Retina (tissue), 1 donor: ENCODE results near the gene THOC5.
A peak's percentile ranks its signal among the peaks of the same experiment; 100 is the strongest.
"Not testable (repeated sequence)": the region's sequence is repeated elsewhere in the genome, so short reads cannot be mapped to it uniquely, and the experiment has no call there.

Experiments
- DNase-seq: peaks from one replicate; pipeline ENCODE4 v3.0.0-alpha.2; 2016

The THOC5 gene

DNA sequence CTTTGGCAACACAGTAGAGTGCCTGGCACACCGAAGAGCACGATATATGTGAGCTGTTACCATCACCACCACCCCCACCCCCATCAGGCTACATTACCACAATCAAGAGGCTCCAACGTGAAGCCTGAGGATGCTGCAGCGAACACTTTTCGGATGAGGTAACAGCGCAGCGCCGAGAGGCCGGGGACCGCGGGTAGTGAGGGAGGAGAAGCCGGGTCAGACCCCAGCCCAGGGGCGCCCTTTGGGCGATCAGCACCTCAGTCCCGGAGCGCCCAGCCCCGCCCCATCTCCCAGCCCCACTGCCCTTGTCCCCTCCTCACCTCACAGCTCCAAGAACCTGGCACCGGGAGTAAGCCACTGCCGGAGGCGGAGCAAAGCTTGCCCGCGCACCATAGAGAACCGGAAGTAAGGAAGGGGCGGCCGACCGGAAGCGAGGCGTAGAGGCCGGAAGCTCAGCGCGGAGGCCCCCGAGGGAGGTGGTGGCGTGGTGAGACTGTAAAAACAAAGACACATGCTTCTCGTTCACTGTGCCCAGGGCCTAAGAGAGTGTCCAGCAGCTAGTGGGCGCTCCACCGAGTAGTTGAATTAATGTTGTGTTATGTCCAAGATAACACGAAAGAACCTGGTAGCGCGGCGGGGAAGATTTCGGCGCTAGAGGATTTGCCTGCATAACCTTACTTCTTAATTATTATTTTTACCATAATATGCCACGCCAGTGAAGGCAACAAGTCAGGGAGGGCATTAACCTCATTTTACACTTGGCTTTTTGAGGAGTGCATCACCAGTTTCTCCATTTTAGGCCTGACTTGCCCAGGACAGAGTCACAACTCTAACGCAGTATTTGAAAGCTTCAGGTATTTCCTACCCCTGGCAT is at the start of gene THOC5:
THOC5 (minus strand) TSS at position 407 of the 874 bp plus-strand sequence. CDS start 4,610 bp downstream, outside the sequence.
- DNase-seq = peak; percentile 96

DNA sequence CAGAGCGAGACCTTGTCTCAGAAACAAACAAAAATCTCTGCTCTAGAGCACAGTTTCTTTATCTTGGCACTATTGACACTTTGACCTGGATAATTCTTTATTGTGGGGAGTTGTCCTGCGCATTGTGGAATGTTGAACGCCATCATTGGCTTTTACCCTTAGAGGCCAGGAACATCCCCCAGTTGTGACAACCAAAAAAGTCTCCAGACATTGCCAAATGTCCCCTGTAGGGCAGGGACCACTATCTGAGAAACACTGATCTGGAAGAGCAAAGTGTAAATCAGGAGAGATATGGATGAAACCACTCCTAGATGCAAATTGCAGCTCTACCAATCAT is 45.1 kb upstream of the THOC5 start:
- DNase-seq = no peak

DNA sequence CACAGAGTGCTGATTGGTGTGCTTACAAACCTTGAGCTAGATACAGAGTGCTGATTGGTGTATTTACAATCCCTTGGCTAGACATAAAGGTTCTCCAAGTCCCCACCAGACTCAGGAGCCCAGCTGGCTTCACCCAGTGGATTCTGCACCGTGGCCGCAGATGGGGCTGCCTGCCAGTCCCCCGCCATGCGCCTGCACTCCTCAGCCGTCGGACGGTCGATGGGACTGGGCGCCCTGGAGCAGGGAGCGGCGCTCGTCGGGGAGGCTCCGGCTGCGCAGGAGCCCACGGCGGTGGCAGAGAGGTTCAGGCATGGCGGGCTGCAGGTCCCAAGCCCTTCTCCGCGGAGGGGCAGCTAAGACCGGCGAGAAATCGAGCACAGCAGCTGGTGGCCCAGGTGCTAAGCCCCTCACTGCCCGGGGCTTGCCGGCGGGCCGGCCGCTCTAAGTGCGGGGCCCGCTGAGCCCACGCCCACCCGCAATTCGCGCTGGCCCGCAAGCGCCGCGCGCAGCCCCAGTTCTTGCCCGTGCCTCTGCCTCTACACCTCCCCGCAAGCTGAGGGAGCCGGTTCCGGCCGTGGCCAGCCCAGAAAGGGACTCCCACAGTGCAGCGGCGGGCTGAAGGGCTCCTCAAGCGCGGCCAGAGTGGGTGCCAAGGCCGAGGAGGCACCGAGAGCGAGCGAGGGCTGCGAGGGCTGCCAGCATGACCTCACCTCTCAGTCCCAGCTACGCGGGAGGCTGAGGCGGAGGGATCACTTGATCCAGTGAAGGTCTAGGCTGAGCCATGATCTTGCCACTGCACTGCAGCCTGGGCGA is 44.5 kb upstream of the THOC5 start:
- not testable (repeated sequence) for DNase-seq

DNA sequence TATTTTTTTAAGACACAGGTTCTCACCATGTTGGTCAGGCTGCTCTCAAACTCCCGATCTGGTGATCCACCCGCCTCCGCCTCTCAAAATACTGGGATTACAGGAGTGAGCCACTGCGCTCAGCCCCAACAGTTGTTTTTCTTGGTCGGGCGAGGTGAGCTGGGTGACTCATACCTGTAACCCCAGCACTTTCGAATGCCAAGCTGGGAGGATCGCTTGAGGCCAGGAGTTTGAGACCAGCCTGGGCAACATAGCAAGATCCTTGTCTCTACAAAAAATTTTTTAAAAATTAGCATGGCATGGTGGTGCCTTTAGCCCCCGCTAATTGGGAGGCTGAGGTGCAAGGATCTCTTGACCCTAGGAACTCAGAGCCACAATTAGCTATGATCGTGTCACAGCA is 42.9 kb upstream of the THOC5 start:
- no peak for DNase-seq

DNA sequence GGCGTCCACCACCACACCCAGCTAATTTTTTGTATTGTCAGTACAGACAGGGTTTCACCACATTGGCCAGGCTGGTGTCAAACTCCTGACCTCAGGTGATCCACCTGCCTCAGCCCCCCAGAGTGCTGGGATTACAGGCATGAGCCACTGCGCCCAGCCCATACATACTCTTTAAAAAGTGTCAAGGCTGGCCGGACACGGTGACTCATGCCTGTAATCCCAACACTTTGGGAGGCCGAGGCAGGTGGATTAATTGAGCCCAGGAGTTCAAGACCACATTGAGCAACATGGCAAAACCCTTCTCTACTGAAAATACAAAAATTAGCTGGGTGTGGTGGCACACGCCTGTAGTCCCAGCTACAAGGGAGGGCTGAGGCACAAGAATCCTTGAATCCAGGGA is 40.9 kb upstream of the THOC5 start:
- DNase-seq = not testable (repeated sequence)

DNA sequence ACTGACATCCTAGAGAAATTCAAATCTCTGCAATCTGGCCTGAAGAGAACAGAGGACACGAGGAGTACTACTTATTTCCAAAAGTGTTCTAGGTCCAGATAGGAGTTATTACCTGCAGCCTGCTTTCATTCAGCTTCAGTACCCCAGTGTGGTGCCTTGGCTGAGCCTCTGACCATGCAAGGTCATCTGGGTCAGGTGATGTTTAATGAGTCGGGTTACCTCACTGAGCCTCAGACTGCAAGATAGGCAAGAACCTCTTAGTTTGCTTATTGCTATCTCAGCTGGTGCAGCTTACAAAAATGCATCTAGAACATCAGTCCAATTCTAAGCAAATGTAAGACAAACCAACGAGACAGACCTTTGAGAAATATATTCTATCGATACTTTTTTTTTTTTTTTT is 40.4 kb upstream of the THOC5 start:
- DNase-seq = no peak

DNA sequence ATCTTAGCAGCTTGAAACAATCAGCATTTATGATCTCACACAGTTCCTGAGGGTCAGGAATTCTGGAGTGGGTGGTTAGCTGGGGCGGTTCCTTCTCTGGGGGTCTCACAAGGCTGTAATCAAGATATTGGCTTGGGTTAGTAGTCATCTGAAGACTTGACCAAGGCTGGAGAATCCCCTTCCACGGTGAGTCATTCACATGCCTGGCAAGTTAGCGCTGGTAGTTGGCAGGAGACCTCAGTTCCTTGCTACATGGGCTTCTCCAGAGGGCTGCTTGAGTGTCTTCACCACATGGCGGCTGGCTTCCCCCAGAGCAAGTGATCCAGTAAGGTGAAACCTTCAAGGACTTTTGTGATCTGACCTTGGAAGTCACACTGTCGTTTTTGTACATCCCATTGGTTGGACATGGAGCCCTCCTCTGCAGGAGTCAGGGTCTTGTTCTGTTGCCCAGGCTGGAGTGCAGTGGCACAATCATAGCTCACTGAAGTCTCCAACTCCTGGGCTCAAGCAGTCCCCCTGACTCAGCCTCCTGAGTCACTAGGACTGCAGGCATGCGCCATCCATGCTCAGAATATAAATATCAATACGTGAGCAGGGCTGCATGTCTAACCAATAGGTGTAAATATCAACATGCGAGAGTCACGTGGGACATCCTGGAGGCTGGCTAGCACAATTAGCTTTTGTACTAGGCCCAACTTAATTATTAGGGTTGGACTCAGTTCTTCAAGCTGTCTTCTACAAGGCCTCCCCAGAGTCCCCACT is 34.6 kb upstream of the THOC5 start:
- DNase-seq = no peak

DNA sequence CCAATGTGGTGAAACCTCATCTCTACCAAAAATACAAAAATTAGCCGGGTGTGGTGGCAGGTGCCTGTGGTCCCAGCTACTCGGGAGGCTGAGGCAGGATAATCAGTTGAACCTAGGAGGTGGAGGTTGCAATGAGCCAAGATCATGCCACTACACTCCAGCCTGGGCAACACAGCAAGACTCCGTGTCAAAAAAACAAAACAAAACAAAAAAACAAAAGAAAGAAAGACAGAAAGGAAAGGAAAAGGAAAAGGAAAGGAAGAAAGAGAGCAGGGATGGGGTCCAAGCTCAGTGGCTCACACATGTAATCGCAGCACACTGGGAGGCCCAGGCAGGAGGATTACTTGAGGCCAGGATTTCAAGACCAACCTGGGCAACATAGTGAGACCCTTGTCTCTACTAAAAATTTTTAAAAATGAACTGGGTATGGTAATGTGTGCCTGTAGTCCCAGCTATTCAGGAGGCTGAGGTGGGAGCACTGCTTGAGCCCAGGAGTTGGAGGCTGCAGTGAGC is 32.7 kb upstream of the THOC5 start:
- DNase-seq = not testable (repeated sequence)

DNA sequence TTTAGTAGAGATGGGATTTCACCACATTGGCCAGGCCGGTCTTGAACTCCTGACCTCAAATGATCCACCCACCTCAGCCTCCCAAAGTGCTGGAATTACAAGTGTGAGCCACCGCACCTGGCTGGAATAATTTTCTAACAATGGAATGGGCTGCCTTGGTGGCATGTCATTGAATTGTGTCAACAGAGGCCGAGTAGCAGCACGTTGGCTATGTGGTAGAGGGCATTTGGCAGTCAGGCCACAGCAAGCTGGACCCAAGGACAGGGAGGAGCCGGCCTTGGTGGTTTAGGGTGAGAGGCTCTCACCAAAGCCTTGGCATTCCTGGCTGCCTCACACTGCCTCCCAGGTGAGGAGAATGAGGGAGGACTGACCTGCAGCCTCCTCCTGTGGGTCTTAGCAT is 31.4 kb upstream of the THOC5 start:
- DNase-seq = no peak

DNA sequence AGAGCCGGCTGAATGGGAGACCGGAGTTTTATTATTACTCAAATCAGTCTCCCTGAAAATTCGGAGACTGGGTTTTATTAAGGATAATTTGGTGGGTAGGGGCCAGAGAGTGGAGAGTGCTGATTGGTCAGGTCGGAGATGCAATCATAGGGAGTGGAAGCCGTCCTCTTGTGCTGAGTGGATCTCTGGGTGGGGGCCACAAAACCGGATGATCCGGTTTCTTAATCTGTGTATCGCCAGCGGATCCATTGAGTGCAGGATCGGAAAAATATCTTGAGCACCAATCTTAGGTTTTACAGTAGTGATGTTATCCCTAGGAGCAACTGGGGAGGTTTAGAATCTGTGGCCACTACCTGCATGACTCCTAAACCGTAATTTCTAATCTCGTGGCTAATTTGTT is 28.2 kb upstream of the THOC5 start:
- no peak for DNase-seq

DNA sequence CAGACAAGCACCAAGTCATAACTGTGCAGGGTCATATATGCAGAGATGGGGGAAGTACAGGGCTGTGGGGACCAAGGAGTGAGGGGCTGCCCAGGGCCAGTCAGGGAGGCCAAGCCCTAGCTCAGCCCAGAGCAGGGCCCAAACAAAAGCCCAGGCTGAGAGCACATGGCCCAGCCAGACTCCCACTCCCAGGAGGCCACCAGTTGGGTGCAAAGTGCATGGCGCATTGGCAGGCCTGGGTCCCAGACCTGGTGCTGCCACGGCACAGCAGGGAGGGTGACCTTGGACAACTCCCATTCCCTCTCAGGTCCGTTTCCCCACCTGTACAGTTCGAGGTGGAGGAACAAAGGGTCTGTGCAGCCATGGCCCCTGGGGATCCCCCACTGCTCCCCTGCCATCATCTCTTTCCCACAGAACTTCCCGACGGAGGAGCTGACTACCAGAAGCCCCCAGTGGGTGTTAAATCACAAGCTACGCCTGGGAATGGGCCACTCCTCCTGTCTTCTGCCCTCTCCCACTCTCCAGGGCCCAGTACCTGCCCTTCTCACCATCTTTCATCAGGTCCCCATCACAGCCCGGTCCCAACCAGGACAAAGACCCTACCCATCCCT is 26.7 kb upstream of the THOC5 start:
- peak; percentile 72 for DNase-seq

DNA sequence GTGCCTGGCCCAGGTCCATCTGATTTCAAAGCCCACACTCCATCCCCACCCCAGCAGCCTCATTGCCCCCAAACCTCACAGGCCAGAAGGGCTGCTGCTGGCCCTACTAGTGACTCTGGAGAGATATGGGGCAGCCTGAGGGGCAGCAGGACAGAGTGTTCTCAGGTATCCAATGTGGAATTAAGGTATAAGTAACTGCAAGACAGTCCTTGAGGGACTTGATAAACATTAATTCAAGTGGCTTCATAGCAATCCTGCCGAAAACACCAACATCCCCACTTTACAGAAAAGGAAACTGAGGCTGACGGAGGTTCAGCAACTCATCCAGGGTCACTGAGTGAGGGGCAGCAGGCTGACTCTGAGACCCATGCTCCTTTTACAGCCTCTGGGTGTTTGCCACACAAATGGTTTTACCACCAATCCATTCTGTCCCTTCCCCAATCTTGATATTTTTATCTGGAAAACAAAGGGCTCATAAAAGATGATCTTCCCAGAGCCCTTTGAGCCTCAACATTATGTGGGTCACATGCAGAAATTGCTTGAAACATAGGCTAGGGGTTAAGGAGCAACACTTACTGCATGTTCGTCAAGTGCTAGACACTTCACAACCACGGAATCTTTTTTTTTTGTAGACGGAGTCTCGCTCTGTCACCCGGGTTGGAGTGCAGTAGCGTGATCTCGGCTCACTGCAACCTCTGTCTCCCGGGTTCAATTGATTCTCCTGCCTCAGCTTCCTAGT is 25.1 kb upstream of the THOC5 start:
- DNase-seq = no peak

DNA sequence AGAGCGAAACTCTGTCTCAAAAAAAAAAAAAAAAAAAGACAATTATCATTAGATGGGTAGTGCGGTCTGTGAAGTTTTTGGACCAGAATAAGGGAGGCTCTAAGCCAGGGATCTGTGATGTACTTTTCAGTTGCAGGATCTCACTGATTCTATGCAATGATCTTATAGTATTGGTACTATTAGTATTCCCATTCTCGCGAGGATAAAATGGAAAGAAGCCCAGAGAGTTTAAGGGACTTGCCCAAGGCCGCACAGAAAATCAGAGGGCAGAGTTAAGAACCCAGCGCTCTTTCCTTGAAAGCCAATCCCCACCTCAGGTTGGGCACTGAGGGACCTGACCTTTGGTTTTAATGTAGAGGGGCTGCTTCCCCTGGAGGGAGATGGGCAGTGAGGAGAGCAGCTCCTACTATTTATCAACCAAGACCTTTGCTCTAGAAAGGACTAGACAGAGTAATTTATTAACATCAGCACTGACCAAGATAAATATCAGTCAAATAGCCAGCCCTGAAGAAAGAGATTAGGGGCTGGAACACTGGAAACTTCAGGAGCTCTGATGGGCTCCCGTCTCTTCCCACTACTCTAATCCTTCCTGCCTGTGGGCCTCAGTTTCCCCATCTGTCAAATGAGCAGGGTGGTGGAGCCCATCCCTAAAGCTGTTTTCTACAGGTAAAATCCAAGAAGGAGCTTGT is 21.3 kb upstream of the THOC5 start:
- no peak for DNase-seq

DNA sequence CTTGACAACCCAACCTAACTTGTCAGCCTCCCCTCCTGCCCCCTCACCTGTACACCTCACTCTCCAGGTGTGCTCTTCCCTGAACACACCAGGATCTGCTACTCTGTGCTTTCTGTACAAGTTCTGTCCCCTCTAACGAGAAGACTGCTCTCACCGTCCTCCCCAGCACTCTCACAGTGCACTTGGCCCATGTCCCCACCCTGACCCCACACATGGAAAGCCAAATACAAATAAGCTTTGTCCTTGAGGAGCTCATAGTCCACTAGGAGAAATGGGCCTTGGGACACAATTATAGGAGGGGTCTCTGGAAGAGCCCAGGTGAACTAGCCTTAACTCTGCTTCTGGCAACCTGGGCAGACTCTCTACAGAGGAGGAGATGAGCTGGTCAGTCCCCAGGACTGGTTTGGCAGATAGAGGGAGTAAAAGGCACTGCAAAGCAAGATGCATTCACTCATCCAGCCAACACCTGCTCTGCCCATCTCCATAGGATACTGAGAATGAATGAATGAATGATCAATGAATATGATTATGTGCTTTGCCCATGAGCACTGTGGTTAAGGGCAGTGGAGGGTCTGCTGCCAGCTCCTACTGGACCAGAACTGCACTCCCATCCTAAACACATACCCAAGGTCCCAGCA is 17.5 kb upstream of the THOC5 start:
- no peak for DNase-seq

DNA sequence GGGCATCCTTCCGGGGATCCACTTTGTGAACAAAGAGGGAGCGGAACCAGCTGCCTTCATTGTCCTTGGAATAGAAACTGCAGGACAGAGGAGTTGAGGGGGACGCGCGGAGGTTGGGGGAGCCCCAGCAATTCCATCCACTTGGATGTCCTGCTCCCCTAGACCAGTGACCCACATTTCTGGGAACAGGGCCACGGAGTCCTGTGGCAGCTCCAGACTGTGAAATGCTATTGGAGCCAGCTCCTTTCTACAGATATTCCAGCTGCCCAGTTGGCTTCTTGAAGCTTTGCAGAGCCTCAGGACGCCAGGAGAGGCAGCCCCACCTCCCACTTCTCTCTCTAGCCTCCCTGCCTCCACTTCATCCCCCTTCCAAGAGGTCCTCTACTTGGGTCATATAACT is 16.9 kb upstream of the THOC5 start:
- no peak for DNase-seq

DNA sequence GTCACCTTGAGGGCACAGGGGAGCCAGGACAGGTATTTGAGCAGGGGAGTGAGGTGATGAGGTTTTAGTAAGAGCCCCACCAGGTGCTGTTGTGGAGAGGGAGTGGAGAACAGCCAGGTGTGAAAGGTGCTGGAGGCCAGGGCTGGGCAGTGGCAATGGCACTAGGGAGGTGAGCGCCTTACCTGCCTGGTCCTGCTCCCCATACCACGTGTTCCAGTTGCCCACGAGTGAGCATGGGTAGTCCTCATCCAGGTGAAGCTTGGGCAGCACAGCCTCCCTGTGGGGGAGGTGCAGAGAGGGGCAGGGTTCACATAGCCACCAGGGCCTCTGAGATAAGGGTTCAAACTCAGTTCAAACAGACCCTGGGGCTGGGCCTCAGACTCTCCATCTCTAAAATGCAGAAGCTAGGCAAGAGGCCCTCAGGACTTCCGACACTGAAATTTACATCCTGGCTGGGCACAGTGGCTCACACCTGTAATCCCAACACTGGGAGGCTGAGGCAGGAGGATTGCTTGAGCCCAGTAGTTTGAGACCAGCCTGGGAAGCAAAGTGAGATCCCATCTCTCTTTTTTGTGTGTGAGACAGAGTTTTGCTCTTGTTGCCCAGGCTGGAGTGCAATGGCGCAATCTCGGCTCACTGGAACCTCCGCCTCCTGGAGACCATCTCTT is 15.6 kb upstream of the THOC5 start:
- no peak for DNase-seq

DNA sequence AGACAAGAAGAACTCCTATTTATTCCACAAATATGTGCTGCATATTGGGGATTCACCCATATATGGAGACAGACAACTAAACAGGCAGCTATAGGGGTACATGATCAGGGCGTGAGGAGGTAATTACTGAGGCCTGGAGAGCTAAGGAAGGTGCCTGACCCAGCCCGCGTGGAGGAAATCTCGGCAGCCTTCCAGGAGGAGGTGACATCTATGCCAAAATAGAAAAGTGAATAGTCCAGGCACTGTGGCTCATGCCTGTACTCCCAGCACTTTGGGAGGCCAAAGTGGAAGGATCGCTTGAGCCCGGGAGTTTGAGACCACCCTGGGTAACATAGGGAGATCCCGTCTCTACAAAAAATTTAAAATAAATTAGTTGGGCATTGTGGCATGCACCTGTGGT is 13.8 kb upstream of the THOC5 start:
- DNase-seq = no peak

DNA sequence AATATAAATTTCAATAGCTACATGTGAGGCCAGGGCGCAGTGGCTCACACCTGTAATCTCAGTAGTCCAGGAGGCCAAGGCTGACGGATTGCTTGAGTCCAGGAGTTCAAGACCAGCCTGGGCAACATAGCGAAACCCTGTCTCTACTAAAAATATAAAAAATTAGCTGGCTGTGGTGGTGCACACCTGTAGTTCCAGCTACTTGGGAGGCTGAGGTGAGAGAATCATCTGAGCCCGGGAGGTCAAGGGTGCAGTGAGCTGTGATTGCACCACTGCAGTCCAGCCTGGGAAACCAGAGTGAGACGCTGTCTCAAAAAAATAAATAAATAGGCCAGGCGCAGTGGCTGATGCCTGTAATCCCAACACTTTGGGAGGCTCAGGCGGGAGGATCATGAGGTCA is 13.0 kb upstream of the THOC5 start:
- not testable (repeated sequence) for DNase-seq

DNA sequence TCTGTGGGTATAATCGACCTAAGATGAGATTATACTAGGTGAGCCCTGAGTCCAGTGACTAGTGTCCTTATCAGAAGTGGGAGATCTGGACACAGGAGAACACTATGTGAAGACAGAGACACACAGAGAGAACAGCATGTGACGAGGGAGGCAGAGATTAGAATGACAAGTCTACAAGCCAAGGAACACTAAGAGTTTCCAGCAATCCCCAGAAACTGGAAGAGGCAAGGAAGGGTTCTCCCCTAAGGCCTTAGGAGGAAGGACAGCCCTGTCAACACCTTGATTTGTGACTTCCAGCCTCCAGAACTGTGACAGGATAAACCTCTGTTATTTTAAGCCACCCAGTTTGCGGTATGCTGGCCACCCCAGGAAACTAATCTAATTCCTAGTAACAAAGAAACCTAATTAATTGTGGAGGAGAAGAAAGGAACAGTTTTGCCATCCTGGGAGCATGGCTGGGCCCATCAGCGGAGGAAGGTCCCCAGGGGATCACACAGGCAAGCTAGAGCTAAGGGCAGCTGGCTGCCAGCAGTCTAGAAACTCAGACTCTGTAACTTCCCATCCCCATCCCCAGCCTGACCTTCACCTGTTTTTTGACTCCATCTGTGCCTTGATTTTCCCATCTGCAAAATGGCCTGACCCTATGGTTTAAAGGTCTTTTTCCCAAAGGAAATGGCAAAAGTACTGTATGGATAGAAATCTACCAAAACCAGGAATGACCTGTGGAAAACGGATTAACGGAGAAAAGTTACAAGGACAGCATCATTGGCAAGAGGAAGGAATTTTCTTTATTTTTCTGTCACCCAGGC is 10.3 kb upstream of the THOC5 start:
- no peak for DNase-seq
